Suppressor macrophage (primary cell): ENCODE results near the gene KIR2DL3.
"Not testable (repeated sequence)": the region's sequence is repeated elsewhere in the genome, so short reads cannot be mapped to it uniquely, and the experiment has no call there.

Experiments
- DNase-seq, 4 experiments: peaks; one replicate each; pipeline ENCODE4 v3.0.0-alpha.2; 2020 to 2022
- total RNA-seq, 17 experiments: gene quantifications; one replicate each; lab custom pipeline; 2026; ENCODE audit warnings: mixed read lengths in 6 of 17, inconsistent platforms in 3 of 17; lab: John Stamatoyannopoulos, UW

Gene KIR2DL3
- 0 to 0.88 (median 0) reads per million in 17 experiments for total RNA-seq

DNA sequence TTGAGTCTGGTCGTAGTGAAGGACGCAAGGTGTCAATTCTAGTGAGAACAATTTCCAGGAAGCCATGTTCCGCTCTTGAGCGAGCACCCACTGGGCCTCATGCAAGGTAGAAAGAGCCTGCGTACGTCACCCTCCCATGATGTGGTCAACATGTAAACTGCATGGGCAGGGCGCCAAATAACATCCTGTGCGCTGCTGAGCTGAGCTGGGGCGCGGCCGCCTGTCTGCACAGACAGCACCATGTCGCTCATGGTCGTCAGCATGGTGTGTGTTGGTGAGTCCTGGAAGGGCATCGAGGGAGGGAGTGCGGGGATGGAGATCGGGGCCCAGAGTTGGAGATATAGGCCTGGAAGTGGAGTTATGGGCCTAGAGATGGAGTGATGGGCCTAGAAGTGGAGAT is at the start of gene KIR2DL3:
TSS of gene KIR2DL3 (plus strand) at position 208 of the 400 bp plus-strand sequence. CDS start at position 241, 33 bp downstream.
- DNase-seq, result not testable (repeated sequence)

DNA sequence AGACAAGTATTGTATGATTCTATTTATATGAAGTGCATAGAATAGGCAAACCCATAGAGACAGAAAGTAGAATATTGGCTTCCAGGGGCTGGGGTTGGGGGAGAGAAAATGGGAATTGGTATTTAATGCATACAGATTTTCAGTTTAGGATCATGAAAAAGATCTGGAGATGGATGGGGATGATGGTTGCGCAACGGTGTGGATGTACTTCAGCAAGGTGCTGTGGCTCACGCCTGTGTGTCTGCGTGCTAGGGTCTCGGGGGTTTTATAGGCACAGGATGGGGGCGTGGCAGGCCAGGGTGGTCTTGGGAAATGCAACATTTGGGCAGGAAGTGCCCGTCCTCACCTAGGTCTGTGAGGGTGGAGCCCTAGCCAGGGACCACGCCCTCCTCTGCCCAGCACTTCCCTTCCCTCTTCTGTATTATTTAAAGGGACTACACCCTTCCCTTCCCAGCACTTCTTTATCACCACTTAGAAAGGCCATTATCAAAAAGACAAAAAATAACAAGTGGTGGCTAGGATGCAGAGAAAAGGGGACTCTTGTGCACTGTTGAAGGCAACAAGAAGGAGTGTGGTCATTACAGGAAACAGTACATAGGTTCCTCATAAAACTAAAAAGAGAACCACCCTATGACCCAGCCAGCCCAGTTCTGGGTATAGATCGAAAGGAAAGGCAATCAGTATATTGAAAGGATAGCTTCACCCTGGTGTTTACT is 46.6 kb upstream of the KIR2DL3 start:
- peak; percentile 13 to 46 (median 32) for DNase-seq

DNA sequence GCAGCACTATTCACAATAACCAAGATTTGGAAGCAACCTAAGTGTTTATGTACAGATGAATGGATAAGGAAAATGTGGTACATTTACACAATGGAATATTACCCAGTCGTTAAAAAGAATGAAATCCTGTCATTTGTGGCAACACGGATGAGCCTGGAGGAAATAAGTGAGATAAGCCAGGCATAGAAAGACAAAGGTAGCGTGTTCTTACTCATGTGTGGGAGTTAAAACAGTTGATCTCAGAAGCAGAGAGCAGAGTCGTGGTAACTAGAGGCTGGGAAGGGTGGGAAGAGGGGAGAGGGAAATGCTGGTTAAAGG is 46.1 kb upstream of the KIR2DL3 start:
- no peak for DNase-seq

DNA sequence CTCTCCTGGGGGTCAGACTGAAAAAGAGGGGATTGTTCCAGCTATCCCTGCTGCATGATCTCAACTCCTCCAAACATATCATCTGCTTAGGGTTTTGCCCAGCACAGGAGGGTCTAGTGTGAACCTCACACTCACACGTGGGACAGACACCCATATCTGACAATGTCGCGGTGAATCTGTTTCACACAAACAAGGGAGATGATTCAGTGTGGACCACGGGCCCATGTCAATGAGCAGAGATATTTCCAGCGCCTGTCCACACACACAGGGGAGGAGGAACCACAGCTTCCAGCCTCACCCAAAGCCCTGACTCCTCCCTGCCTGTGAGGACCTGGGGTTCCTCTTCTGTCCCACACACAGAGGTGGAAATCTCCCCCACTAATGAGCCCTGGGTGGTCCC is 43.7 kb upstream of the KIR2DL3 start:
- DNase-seq, result peak in 3 of 4 experiments; percentile 21 to 38 (median 38)

DNA sequence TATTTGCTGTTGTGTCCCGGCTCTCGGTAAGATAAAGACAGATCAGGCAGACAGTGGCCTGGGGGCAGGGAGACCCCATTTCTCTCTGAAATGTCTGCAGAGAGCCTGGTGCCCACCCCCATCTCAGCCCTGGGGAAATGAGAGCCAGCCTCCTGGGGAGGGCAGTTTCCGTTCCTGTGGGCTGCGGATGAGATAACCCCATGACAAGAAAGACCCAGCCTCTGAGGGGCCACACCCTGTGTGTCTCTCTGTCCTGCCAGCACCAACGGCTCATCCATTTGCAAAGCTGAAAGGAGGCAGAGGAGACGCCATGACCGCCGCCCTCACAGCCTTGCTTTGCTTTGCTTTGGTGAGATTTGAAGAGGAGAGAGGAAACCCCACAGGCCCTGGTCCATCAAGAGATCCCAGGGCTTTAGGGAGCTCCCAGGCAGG is 42.2 kb upstream of the KIR2DL3 start:
- DNase-seq, result peak in 1 of 4 experiments; percentile 17

DNA sequence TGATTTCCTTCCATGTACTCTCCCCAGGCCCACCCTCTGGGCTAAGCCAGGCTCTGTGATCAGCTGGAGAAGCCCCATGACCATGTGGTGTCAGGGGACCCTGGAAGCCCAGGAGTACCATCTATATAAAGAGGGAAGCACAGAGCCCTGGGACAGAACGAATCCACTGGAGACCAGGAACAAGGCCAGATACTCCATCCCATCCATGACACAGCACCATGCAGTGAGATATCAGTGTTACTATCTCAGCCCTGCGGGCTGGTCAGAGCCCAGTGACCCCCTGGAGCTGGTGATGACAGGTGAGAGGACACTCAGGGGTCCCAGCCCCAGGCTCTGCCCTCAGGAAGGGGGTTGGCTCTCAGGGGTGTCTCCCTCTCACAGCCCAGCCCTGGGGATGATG is 41.5 kb upstream of the KIR2DL3 start:
- DNase-seq, result no peak

DNA sequence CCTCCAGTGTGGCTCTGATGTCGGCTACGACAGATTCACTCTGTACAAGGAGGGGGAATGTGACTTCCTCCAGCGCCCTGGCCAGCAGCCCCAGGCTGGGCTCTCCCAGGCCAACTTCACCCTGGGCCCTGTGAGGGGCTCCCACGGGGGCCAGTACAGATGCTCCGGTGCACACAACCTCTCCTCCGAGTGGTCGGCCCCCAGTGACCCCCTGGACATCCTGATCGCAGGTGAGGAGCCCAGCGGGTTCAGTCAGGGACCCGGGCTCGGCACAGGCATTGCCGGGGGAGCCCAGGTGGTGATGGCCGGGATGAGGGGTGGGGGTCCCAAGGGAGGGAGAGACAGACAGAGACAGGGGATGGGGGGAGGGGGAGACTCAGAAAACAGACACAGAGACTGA is 40.6 kb upstream of the KIR2DL3 start:
- not testable (repeated sequence) for DNase-seq

DNA sequence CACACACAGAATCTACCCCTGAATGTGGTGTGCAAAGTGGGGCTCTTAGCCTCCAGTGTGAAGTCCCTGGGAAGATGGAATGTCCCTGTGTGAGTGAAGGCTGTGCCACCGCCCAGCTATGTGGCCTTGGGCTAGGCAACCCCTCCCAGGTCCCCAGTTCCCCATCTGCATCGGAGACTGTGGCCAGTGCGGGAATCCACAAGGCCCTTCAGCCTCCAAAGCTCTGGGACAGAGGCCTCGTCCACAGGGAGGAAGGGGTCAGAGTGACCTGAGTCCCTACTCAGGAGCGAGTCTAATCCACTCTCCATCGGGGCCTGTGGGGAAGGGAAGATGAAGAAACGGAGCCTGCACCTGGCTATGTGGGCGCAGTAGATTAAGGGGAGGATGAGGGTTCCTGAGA is 33.4 kb upstream of the KIR2DL3 start:
- DNase-seq, result no peak

DNA sequence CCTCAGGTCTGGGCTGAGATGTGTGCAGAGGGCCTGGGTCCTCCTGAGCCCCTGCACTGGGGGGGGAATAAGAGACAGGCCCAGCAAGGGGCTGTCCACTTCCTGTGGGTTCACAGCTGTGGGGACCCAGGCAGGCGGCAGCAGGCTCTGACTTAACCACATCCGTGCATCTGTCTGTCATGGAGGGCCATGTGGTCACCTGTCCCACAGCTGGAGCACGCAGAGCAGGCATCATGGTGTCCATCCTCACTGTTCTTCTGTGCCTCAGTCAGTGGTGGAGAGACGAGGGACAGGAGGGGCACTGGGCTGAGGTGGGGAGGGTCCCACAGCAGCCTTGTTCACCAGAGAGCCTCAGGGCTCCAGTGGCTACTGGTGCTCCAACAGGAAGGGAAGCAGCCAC is 30.4 kb upstream of the KIR2DL3 start:
- DNase-seq, result no peak

DNA sequence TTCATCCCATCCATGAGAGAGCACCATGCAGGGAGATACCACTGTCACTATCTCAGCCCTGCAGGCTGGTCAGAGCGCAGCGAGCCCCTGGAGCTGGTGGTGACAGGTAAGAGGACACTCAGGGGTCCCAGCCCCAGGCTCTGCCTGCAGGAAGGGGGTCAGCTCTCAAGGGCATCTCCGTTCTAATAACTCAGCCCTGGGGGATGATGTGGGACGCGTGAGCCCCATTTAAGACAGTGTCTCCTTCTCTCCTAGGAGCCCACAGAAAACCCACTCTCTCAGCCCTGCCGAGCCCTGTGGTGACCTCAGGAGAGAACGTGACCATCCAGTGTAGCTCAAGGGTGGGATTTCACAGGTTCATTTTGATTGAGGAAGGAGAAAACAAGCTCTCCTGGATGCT is 29.5 kb upstream of the KIR2DL3 start:
- DNase-seq, result no peak

DNA sequence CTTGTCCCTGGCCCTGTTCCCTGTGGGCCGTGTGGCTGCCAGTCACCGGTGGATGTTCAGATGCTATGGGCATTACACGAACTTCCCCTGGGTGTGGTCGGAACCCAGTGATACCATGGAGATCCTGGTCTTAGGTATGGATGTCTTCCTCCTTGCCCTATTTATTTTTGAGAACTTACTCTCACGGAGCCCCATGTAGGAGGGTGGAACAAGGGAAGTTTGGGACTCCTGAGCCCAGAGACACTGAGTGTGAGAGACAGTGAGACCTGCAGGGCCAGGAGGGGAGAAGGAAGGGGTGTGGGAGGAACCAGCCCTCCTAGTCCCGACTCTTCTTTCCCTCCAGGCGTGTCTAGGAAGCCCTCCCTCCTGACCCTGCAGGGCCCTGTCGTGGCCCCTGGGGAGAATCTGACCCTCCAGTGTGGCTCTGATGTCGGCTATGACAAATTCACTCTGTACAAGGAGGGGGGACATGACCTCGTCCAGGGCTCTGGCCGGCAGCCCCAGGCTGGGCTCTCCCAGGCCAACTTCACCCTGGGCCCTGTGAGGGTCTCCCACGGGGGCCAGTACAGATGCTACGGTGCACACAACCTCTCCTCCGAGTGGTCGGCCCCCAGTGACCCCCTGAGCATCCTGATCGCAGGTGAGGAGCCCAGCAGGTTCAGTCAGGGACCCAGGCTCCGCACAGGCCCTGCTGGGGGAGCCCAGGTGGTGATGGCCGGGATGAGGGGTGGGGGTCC is 28.9 kb upstream of the KIR2DL3 start:
- DNase-seq, result no peak

DNA sequence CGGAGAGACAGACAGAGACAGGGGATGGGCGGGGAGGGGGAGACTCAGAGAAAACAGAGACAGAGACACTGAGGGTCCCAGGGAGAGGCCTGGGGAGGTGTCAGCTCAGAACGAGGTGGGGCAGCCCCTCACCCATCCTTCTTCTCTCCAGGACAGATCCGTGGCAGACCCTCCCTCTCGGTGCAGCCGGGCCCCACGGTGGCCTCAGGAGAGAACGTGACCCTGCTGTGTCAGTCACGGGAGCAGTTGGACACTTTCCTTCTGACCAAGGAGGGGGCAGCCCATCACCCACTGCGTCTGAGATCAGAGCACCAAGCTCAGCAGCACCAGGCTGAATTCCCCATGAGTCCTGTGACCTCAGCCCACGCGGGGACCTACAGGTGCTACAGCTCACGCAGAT is 28.4 kb upstream of the KIR2DL3 start:
- DNase-seq, result not testable (repeated sequence)

DNA sequence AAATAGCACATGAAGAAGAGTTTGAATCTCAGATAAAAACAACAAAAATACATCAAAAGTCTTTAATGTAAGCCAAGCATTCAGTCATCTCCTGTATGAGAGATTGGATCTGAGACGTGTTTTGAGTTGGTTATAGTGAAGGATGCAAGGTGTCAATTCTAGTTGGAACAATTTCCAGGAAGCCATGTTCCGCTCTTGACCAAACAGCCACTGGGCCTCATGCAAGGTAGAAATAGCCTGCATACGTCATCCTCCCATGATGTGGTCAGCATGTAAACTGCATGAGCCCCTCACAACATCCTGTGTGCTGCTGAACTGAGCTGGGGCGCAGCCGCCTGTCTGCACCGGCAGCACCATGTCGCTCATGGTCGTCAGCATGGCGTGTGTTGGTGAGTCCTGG is 14.2 kb upstream of the KIR2DL3 start, which contains the start of gene KIR3DL3:
TSS of gene KIR3DL3 (plus strand) at position 301 of the 400 bp plus-strand sequence. CDS start at position 356, 55 bp downstream.
- no peak for DNase-seq

DNA sequence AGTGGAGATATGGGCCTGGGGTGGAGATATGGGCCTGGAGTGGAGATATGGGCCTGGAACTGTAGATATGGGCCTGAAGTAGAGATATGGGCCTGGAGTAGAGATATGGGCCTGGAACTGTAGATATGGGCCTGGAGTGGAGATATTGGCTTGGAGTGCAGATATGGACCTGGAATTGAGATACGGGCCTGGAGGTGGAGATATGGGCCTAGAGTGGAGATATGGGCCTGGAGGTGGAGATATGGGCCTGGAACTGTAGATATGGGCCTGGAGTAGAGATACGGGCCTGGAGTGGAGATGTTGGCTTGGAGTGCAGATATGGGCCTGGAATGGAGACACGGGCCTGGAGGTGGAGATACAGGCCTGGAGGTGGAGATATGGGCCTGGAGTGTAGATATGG is 13.7 kb upstream of the KIR2DL3 start:
- DNase-seq, result no peak

DNA sequence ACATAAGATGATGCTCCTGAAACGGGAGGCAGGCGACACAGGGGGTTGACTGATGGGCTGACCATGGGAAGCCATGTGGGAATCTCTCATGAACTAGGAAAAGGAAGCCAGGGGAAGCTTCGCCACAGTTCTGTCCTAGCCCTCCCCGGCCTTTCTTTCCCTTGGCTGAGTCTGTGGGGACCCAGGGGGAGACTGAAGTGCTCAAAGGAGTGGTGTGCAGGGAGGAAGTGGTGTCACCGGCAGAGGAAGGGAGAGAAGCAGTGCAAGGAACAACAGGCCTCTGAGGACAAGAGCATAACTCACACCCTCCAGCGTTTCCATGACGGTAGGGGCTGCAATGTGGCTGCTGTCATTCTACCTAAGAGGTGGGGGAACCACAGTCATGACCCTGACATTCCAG is 13.0 kb upstream of the KIR2DL3 start:
- DNase-seq, result no peak

DNA sequence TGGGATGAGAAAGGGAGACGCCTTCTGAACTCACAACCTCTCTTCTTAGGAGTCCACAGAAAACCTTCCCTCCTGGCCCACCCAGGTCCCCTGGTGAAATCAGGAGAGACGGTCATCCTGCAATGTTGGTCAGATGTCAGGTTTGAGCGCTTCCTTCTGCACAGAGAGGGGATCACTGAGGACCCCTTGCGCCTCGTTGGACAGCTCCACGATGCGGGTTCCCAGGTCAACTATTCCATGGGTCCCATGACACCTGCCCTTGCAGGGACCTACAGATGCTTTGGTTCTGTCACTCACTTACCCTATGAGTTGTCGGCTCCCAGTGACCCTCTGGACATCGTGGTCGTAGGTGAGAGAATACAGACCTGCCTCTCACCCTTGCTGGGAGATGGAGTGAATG is 10.8 kb upstream of the KIR2DL3 start:
- DNase-seq, result no peak

DNA sequence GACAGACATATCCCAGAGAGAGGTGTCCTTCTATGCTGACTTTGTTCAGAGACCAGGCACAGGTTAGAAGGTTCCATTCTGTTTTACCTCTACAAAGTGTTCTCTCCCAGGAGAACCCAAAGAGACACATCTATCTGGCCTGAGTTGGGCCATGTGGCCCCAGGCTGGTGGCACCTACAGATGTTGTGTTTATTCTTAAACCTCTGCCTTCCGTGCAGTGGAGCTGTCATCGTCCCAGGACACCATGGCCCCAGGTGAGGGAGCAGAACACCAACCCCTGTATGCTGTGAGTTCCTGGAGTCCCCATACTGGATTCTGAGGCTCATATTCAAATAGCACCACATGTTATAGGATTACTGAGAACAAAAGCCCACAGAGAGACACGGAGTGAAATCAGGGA is 10.1 kb upstream of the KIR2DL3 start:
- DNase-seq, result no peak

DNA sequence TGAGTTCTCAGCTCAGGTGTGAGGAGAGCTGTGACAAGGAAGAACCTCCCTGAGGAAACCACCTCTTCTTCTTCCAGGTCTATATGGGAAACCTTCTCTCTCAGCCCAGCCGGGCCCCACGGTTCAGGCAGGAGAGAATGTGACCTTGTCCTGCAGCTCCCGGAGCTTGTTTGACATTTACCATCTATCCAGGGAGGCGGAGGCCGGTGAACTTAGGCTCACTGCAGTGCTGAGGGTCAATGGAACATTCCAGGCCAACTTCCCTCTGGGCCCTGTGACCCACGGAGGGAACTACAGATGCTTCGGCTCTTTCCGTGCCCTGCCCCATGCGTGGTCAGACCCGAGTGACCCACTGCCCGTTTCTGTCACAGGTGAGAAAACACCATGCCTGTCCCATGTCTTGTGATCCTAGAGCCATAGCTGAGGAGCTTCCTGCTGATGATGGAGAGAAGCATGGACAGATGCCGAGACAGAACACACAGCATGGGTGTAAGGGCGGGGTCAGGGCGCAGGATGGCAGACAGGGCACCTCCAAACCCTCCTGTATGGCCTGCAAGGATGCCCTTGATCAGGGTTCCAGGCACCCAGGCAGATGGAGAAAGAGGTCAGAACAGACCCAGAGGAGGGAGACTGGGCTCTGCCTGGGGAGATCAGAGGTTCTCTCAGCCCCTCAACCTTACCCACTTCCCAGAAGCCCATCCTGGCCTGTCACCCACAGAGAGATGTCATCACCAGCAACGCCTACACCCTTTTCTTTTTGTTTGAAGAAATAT is 8.7 kb upstream of the KIR2DL3 start:
- no peak for DNase-seq

DNA sequence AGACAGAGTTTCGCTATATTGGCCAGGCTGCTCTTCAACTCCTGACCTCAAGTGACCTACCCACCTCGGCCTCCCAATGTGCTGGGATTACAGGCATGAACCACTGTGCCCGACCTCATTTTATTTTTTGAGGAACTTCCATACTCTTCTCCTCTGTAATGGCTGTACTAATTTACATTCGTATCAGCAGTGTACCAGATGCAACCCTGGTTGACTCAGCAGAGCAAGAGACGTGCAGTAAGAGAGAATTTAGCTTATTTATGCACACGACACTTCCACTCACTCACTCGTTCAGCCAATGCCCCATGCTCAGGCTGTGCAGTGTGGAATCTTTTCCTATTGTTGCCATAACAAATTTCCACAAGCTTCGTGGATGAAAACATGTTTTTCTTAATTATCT is 7.1 kb upstream of the KIR2DL3 start:
- peak in 3 of 4 experiments; percentile 17 to 27 (median 20) for DNase-seq

DNA sequence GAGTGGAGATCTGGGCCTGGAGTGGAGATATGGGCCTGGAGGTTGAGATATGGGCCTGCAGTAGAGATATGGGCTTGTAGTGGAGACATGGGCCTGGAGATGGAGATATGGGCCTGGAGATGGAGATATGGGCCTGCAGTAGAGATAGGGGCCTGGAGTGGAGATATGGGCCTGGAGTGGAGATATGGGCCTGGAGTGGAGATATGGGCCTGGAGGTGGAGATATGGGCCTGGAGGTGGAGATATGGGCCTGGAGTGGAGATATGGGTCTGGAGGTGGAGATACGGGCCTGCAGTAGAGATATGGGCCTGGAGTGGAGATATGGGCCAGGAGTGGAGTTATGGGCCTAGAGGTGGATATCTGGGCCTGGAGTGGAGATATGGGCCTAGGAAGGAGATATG is 402 bp downstream of the KIR2DL3 start:
- DNase-seq, result no peak

DNA sequence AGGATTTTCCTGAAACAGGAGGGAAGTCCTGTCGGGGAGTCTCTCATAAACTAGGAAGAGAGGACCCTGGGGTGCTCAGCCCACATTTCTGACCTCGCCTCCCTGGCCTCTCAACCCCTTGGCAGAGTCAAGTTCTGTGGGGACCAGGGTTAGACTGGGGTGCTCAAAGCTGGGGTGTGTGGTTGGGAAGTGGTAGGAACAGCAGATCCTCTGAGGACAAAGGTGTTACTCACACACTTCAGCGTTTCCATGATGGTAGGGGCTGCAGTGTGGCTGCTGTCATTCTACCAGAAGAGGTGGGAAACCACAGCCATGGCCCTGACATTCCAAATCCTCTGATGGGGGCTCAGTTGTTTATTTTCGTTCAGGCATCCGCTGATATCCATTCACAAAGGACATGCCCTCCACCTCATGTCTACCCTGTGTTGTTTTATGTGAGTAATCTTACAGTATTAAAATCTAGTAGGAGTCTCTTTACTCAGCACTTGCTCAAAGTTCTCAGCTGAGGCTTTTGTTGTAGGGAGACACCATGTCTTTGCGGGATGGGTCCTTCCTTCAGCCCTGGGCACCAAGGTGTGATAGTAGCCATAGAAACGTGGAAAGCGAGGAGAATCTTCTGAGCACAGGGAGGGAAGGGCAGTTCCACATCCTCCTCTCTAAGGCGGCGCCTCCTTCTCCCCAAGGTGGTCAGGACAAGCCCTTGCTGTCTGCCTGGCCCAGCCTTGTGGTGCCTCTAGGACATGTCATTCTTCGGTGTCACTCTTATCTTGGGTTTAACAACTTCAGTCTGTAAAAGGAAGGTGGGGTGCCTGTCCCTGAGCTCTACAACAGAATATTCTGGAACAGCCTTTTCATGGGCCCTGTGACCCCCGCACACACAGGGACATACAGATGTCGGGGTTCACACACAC is 1.5 kb downstream of the KIR2DL3 start:
- no peak for DNase-seq

DNA sequence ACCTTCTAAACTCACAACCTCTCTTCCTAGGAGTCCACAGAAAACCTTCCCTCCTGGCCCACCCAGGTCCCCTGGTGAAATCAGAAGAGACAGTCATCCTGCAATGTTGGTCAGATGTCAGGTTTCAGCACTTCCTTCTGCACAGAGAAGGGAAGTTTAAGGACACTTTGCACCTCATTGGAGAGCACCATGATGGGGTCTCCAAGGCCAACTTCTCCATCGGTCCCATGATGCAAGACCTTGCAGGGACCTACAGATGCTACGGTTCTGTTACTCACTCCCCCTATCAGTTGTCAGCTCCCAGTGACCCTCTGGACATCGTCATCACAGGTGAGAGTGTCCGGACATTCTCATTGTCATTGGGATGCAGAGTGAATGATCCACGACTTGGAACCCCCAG is 3.6 kb downstream of the KIR2DL3 start:
- peak in 3 of 4 experiments; percentile 22 to 27 (median 23) for DNase-seq
